ENCODE measurements around the gene FBXL19. TPM values are rescaled to one million over a fixed set of nuclear protein-coding genes. Genes with fewer than 3 reads are reported as not detected.
"Not testable (repeated sequence)": the region's sequence is repeated elsewhere in the genome, so short reads cannot be mapped to it uniquely, and the experiment has no call there.

The FBXL19 gene
- total RNA-seq, 1 donor from 2014 or later, result 24.8 TPM

DNA sequence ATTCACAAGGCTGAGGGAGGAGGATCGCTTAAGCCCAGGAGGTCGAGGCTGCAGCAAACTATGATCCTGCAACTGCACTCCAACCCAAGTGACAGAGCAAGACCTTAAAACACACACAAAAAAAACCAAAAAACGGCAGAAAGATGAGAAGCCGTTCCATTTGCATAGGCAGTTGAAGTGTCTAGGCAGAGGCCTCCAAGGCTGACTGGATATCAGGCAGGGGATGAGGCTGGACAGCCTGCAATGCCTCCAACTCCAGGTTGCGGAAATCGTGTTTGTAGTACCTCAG lies 2.0 kb upstream of the FBXL19 start:
- intact Hi-C loops (cut with micrococcal nuclease), result loop anchor here (1.0 to 5.0 kb wide), 2 partner anchors 77 to 584 kb away; no protein-coding TSS in a partner anchor

DNA sequence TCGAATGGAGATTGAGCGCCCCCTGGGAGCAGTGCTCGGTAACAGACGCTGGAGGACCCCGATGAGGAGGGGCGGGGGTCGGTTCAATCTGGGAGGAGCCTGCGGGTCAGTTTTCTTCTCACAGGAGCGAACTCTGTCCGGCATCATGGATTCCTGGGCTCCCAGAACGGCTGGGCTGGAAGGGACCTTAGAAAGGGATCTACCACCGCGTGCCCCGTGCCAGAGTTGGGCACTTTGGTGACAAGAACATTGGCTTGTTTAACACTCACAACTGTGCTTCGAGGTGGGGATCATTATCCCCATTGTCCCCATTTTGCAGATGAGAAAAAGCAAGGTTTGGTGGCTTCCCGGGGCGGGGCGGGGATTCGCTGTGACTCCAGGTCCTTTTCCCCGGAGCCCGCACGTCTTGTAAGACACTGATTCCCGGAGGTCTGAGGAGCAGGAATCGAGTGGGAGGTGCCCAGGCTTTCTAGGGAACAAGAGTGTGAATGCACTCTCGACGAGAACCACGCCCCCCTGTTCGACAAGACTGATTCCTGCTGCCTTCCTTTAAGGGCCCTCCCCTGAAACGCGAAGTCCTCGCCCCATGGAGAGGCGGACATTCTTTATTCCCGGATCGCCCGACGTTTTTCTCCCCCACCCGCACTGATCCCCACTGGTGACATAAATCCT lies 1.5 kb upstream of the FBXL19 start:
- intact Hi-C loops (cut with micrococcal nuclease), result loop anchor here (1.0 to 5.0 kb wide), 17 partner anchors 20 to 585 kb away; partner anchors contain the start of genes CFAP119, FBRS, KAT8 and PHKG2

GRCh38 chr16:30922420-30922959 lies 882 bp upstream of the FBXL19 start:
- intact Hi-C loops (cut with micrococcal nuclease), result loop anchor here (1.0 to 5.0 kb wide), 16 partner anchors 20 to 585 kb away; partner anchors contain the start of genes CFAP119, FBRS, KAT8 and PHKG2

DNA sequence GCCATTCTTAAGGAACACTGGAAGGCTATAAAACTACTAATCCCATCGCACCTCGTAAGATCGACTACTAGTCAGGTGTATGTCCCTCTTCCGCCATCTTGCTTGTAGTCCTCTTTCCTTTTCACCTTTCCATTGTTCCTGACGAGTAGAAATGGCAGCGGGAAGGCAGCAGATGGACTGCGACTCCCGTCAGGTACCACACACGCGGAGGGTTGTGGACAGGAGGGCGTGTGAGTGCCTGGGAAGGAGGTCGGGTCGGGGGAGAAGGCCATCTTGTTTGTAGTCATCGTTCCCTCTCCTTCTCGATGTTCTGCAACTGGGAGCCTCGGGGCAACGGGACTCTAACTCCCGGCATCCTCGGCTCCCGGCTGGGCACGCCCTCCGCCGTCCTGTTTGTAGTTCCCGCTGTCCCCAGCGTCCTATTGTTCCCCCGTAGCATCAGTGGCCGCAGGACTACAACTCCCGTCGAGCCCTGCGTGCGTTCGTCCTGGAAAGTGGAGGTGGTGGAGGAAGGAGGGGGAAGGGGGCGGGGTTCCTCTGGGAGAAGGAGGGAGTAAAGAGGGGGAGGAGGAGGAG lies 324 bp upstream of the FBXL19 start:
- intact Hi-C loops (cut with micrococcal nuclease), result loop anchor here (1.0 to 5.0 kb wide), 22 partner anchors 19 to 586 kb away; partner anchors contain the start of genes ARMC5, CFAP119, FBRS and KAT8

DNA sequence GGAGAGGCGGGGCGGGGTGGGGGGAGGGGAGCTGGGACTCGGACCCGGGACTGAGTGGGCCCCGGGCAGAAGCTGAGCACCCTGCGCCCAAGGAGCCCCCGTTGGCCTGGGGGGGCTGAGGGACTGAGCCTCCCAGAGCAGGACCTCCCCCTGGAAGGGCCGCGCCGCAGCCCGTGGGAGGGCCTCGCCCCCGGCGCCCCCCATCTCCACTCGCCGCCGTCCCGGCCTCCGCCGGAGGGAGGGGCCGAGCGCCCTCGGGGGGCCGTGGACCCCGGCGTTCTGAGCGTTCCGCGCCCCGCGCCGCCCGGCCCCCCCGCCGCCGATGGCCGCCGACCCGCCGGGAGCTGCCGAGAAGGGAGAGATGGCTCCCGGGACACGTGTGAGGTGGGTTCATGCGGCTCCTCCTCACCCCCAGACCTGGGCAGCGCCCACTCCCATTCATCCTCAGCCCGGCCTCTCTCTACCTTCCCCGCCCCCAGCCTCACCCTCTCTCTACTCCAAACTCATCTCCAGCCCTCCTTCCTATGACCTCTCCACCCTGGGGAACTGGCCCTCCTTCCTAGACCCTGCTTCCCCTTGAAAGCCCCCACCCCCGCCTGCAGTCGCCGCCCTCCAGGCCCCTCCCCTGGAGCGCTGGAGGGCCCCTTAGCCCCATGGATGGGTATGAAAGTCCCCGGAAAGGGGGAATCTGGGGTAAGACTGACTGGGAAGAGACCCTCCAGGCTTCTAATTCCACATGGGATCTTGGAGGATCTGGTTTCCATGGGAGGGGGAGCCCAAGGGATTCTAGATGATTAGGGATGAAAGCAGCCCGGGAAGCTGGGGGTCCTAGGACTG lies 922 bp downstream of the FBXL19 start:
- intact Hi-C loops (cut with micrococcal nuclease), result loop anchor here (5.0 kb wide), 1 partner anchor 587 kb away; no protein-coding TSS in a partner anchor

DNA sequence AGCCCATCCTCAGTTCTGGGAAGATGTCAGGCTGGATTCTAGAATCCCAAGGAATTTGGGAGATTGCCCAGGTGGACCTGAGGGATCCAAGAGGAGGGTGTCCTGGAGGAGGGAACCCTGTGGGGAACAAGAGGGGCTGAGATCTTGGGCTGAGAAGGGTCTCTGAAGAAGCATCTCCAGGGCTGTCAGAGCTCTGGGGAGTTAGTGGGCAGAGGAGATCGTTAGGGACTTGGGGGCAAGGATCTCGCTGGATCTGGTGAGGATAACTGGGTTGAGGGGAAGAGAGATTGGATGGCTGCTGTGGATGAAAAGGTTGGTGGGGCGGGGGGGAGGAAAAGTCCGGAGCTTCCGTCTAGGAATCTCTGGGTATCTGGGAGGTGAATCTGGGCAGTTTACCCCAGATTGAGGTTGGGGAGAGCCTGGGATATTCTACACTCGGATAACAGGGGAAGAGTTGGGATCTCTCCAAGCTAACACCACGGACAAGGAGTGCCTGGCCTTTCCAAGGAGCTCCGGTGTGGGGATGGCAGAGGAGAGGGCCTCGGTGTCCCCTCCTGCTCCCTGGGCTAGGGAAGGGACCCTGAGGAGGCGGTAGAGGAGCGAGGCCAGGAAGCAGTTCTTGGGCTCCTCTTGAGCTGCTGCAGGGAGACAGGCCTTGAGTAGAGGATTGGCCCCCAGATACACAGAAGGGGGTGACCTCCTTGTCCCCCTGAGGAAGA lies 1.7 kb downstream of the FBXL19 start:
- intact Hi-C loops (cut with micrococcal nuclease), result loop anchor here (5.0 kb wide), 1 partner anchor 588 kb away; no protein-coding TSS in a partner anchor

DNA sequence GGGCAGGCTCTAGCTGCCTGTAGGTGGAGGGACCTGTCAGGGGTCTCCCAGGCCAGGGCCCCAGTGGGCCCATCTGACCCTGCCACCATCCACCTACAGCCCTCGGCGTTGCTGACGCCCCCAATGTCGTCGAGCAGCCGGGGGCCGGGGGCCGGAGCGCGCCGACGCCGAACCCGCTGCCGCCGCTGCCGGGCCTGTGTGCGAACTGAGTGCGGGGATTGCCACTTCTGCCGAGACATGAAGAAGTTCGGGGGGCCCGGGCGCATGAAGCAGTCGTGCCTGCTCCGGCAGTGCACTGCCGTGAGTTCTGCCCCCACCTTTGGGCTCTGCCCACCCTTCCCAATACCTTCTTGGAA lies 2.2 kb downstream of the FBXL19 start:
- intact Hi-C loops (cut with micrococcal nuclease), result no loop called here

DNA sequence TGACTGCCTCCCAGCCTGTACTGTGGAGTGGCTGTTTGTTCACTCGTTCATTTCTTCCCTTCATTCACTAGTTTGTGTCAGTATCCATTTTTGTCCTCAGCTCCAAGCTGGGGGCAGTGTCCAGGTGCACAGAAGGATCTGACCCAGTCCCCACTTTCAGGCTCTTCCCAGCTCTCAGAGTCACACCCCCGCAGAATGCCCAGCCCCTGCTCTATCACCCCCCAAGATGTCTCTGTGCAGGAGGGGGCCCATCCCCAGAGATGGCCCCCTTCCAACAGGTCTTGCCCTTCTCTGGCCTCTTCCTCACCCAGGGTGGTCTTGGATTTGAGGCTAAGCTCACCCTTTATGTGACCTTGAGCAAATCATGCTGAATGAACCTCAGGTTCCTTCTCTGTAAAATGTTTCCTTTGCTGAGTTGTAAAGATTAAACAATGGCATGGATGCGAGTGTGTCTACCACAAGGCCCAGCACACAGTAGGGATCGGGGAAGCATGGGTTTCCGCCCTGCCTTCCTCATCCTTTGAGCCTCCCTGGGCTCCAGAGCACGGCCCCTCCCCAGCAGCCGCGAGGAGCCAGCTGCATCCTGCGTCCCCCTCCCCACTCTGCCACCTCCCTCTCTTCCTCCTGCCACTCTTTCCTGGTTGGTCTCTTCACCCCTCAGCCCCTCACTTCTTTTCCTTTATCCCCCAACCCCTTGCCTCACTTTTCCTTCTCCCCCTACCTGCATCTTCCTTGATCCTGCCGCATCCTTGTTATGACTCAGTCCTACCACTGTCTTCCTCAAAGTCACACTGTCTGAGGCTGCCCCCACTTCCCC lies 2.8 kb downstream of the FBXL19 start:
- intact Hi-C loops (cut with micrococcal nuclease), result no loop called here

DNA sequence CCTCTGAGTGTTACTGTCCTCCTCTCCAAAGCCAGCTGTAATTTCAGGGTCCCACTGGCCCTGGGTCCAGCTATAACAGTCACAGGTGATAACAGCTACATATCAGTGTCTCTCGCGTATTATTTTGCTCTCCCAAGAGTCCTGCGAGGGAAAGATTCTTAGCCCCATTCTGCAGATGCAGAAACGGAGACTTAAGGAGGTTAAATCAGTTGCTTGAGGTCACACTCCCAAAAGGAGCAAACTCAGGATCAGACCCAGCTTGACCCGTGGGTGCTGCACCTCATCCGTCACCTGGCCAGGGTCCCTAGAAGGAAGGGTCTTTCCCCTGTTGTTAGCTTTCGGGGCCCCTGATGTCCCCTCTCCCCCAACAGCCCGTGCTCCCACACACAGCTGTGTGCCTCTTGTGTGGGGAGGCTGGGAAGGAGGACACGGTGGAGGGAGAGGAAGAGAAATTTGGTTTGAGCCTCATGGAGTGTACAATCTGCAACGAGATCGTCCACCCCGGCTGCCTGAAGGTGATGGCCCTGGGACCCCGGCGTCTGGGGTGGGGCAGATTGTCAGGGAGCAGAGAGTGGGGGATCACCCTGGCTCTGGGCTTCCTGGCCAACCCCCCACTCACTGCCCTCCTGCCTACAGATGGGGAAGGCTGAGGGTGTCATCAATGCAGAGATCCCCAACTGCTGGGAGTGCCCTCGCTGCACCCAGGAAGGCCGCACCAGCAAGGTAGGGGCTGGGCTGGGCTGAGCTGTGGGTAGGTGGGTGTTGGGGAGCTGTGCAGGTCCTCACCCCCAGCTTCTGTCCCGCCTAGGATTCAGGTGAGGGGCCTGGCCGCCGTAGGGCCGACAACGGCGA lies 3.8 kb downstream of the FBXL19 start:
- intact Hi-C loops (cut with micrococcal nuclease), result no loop called here

DNA sequence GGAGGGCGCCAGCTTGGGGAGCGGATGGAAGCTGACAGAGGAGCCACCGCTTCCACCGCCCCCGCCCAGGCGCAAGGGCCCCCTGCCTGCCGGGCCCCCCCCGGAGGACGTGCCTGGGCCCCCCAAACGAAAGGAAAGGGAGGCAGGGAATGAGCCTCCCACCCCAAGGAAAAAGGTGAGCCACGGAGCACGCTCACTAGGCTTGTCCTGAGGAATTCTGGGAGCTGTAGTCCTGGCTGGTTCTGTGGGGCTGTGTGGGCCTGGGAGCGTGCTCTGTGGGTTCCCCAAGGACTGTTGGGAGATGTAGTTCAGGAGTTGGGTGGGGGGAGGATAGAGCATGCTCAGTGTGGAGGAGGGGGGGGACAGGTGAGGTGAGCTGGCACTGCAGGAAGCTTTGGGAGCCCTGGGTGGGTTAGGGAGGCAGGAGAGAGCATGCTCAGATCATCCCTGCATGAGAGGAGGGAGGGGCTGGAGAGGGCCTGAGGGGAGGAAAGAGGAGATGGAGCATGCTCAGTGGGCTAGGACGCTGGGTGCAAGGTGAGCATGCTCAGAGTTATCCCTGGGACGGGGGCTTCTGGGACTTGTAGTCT lies 4.5 kb downstream of the FBXL19 start:
- intact Hi-C loops (cut with micrococcal nuclease), result no loop called here

- intact Hi-C loops (cut with micrococcal nuclease), result no loop called here
Measured at GRCh38 chr16:30928390-30928789, 5.0 kb downstream of the FBXL19 start.

DNA sequence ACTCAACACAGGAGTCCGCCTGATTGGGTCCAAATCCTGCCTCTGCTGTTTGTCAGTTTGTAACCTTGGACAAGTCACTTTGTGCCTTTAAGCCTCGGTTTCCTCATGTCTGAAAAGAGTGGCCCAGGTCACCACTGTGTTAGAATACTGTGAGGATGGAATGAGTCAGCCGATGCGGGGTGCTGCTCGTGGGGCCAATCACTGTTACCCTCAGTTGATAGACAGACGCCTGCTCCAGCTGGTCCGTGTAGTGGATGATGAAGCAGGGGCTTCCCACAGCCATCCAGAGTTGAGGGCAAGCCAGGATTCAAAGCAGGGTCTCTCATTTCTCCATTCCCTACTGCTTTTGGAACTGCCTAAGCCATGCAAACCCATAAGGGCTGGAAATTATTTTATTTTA lies 5.8 kb downstream of the FBXL19 start:
- intact Hi-C loops (cut with micrococcal nuclease), result no loop called here

DNA sequence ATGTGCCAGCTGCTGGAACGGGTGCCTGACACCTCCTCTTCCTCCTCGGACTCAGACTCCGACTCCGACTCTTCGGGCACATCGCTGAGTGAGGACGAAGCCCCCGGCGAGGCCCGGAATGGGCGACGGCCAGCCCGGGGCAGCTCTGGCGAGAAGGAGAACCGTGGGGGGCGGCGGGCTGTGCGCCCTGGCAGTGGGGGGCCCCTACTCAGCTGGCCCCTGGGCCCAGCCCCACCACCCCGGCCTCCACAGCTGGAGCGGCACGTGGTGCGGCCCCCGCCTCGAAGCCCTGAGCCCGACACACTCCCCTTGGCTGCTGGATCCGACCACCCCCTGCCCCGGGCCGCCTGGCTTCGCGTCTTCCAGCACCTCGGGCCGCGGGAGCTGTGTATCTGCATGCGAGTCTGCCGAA lies 6.8 kb downstream of the FBXL19 start:
- intact Hi-C loops (cut with micrococcal nuclease), result no loop called here

DNA sequence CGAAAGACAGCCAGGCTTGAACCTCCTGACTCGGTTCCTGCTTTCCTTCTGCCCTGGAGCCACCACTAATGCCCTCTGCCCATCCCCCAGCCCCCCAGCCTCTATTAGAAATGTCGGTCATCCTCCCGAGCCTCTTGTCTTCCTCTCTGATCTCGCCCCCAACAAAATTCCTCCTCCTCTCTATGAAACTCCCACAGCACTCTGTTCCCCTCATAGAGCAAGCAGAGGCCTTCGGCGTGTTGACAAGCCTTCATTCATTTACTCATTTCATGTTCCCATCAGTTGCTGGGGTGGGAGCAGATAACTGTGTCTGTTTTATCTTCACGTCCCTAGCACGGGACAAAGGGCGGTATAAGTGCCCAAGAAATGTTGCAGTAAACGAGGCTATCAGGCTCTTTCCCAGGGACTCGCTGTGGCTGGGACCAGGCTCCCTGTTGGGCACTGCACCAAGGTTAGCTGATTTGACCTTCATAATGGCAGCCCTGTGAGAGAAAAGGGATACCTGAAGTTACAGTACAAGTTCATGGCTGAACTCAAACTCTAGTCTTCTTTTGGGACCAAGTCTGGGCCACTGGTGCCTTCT lies 7.8 kb downstream of the FBXL19 start:
- intact Hi-C loops (cut with micrococcal nuclease), result no loop called here

- intact Hi-C loops (cut with micrococcal nuclease), result no loop called here
Measured at GRCh38 chr16:30934827-30935557, 11.6 kb downstream of the FBXL19 start.

DNA sequence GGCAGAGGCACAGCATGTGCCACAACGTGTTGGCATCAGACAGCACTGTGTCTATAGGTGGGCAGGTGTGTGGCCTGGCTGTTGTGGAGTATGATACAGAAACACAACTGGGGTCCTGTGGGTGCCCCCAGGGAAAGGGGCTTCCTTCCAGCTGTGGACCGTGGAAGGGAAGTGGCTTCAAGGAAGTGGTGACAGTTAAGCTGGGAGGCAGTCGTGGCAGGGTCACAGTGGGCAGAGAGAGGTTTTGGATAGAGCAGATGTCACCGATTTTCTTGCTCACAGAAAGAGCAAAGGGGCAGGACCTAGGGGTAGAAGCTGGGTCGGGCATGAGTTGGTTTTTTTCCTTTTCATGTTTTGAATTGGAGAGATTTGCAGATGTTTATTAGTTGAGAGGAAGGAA lies 14.3 kb downstream of the FBXL19 start:
- intact Hi-C loops (cut with micrococcal nuclease), result no loop called here

- intact Hi-C loops (cut with micrococcal nuclease), result not testable (repeated sequence)
Measured at GRCh38 chr16:30939571-30939970, 16.2 kb downstream of the FBXL19 start.

All from T-helper 1 cell treated with Interleukin-12 subunit alpha and Interleukin-12 subunit beta and Interleukin-4 antibody, amounts not matched to agents 30 ng/mL and 1 ng/mL, for 36 hours (primary cell).